Activated naive CD8-positive, alpha-beta T cell (primary cell): Measurements from ENCODE around the gene MLLT3.

Experiments used
- H3K27ac Mint-ChIP-seq: one replicate; pipeline ENCODE4 v1.8.0; 2021; ENCODE audit warnings: mixed read lengths
- H3K27me3 Mint-ChIP-seq: one replicate; pipeline ENCODE4 v1.8.0; 2021; ENCODE audit warnings: mixed read lengths
- H3K36me3 Mint-ChIP-seq: one replicate; pipeline ENCODE4 v1.8.0; 2021; ENCODE audit warnings: mixed read lengths
- H3K4me1 Mint-ChIP-seq: one replicate; pipeline ENCODE4 v1.8.0; 2021; ENCODE audit warnings: low read depth, mixed read lengths
- H3K4me3 Mint-ChIP-seq: one replicate; pipeline ENCODE4 v1.8.0; 2021; ENCODE audit warnings: mild to moderate bottlenecking, mixed read lengths
- H3K9me3 Mint-ChIP-seq: one replicate; pipeline ENCODE4 v1.8.0; 2021; ENCODE audit warnings: low read depth, mixed read lengths

The MLLT3 gene

GRCh38 chr9:20488691-20489090 is 133.6 kb downstream of the MLLT3 start:
- no peak overlapping the region for H3K27ac Mint-ChIP-seq
- no peak overlapping the region for H3K4me3 Mint-ChIP-seq
- peaks cover 69% of the 10 kb centered on the region for H3K4me1 Mint-ChIP-seq
- no peaks in the 10 kb centered on the region for H3K36me3 Mint-ChIP-seq
- no peaks in the 10 kb centered on the region for H3K9me3 Mint-ChIP-seq
- no peaks in the 10 kb centered on the region for H3K27me3 Mint-ChIP-seq

- Mint-ChIP-seq H3K36me3 (no peaks in the 10 kb centered on the region), H3K4me1 (peaks cover 59% of the 10 kb centered on the region), H3K9me3 (no peaks in the 10 kb centered on the region), H3K4me3 (no peak overlapping the region), H3K27ac (no peak overlapping the region), H3K27me3 (no peaks in the 10 kb centered on the region)
Observed at GRCh38 chr9:20486552-20486951, 135.7 kb downstream of the MLLT3 start.

- no peak overlapping the region for H3K27ac Mint-ChIP-seq
- H3K4me3 Mint-ChIP-seq, result no peak overlapping the region
Observed at GRCh38 chr9:20481437-20481836, 140.9 kb downstream of the MLLT3 start.

GRCh38 chr9:20480249-20480648 is 142.1 kb downstream of the MLLT3 start:
- no peaks in the 10 kb centered on the region for H3K27me3 Mint-ChIP-seq
- H3K4me3 Mint-ChIP-seq, result no peak overlapping the region
- H3K36me3 Mint-ChIP-seq, result no peaks in the 10 kb centered on the region
- no peak overlapping the region for H3K27ac Mint-ChIP-seq
- H3K9me3 Mint-ChIP-seq, result no peaks in the 10 kb centered on the region
- peaks cover 58% of the 10 kb centered on the region for H3K4me1 Mint-ChIP-seq

More at GRCh38 chr9:20481437-20481836, 140.9 kb downstream of the MLLT3 start:
- Mint-ChIP-seq H3K9me3 (no peaks in the 10 kb centered on the region), H3K36me3 (no peaks in the 10 kb centered on the region), H3K4me1 (peaks cover 55% of the 10 kb centered on the region), H3K27me3 (no peaks in the 10 kb centered on the region)

GRCh38 chr9:20479419-20480155 is 142.7 kb downstream of the MLLT3 start:
- Mint-ChIP-seq H3K4me1 (peaks cover 59% of the 10 kb centered on the region), H3K9me3 (no peaks in the 10 kb centered on the region), H3K27me3 (no peaks in the 10 kb centered on the region)

GRCh38 chr9:20478786-20479185 is 143.5 kb downstream of the MLLT3 start:
- H3K4me3 Mint-ChIP-seq, result no peak overlapping the region
- H3K27ac Mint-ChIP-seq, result peak overlapping the region; percentile 11
- H3K27me3 Mint-ChIP-seq, result no peaks in the 10 kb centered on the region
- no peaks in the 10 kb centered on the region for H3K9me3 Mint-ChIP-seq
- H3K36me3 Mint-ChIP-seq, result no peaks in the 10 kb centered on the region
- peaks cover 64% of the 10 kb centered on the region for H3K4me1 Mint-ChIP-seq

More at GRCh38 chr9:20479419-20480155, 142.7 kb downstream of the MLLT3 start:
- H3K4me3 Mint-ChIP-seq, result no peak overlapping the region
- no peaks in the 10 kb centered on the region for H3K36me3 Mint-ChIP-seq
- no peak overlapping the region for H3K27ac Mint-ChIP-seq

GRCh38 chr9:20477940-20478620 is 144.2 kb downstream of the MLLT3 start:
- peak overlapping the region; percentile 64 for H3K27ac Mint-ChIP-seq
- peaks cover 69% of the 10 kb centered on the region for H3K4me1 Mint-ChIP-seq
- no peaks in the 10 kb centered on the region for H3K27me3 Mint-ChIP-seq
- H3K36me3 Mint-ChIP-seq, result no peaks in the 10 kb centered on the region
- no peak overlapping the region for H3K4me3 Mint-ChIP-seq
- no peaks in the 10 kb centered on the region for H3K9me3 Mint-ChIP-seq

GRCh38 chr9:20476912-20477521 is 145.3 kb downstream of the MLLT3 start:
- peaks cover 74% of the 10 kb centered on the region for H3K4me1 Mint-ChIP-seq
- H3K9me3 Mint-ChIP-seq, result no peaks in the 10 kb centered on the region
- H3K27me3 Mint-ChIP-seq, result no peaks in the 10 kb centered on the region
- H3K36me3 Mint-ChIP-seq, result no peaks in the 10 kb centered on the region
- no peak overlapping the region for H3K4me3 Mint-ChIP-seq
- no peak overlapping the region for H3K27ac Mint-ChIP-seq

GRCh38 chr9:20474496-20474895 is 147.8 kb downstream of the MLLT3 start:
- peaks cover 8% of the 10 kb centered on the region for H3K9me3 Mint-ChIP-seq
- H3K4me1 Mint-ChIP-seq, result peaks cover 65% of the 10 kb centered on the region
- peaks cover 7% of the 10 kb centered on the region for H3K36me3 Mint-ChIP-seq
- H3K27me3 Mint-ChIP-seq, result no peaks in the 10 kb centered on the region
- no peak overlapping the region for H3K4me3 Mint-ChIP-seq
- H3K27ac Mint-ChIP-seq, result no peak overlapping the region

GRCh38 chr9:20473515-20474013 is 148.7 kb downstream of the MLLT3 start:
- Mint-ChIP-seq H3K4me1 (peaks cover 57% of the 10 kb centered on the region), H3K27ac (no peak overlapping the region), H3K27me3 (no peaks in the 10 kb centered on the region), H3K36me3 (peaks cover 11% of the 10 kb centered on the region), H3K9me3 (peaks cover 11% of the 10 kb centered on the region), H3K4me3 (no peak overlapping the region)

- no peak overlapping the region for H3K27ac Mint-ChIP-seq
- no peaks in the 10 kb centered on the region for H3K27me3 Mint-ChIP-seq
- H3K4me1 Mint-ChIP-seq, result peaks cover 50% of the 10 kb centered on the region
- H3K4me3 Mint-ChIP-seq, result no peak overlapping the region
- peaks cover 11% of the 10 kb centered on the region for H3K36me3 Mint-ChIP-seq
- H3K9me3 Mint-ChIP-seq, result peaks cover 11% of the 10 kb centered on the region
Observed at GRCh38 chr9:20472342-20473045, 149.8 kb downstream of the MLLT3 start.

GRCh38 chr9:20466328-20467008 is 155.8 kb downstream of the MLLT3 start:
- H3K27me3 Mint-ChIP-seq, result no peaks in the 10 kb centered on the region
- H3K4me1 Mint-ChIP-seq, result peaks cover 46% of the 10 kb centered on the region
- H3K4me3 Mint-ChIP-seq, result no peak overlapping the region
- H3K36me3 Mint-ChIP-seq, result peaks cover 11% of the 10 kb centered on the region
- no peak overlapping the region for H3K27ac Mint-ChIP-seq
- H3K9me3 Mint-ChIP-seq, result peaks cover 11% of the 10 kb centered on the region

GRCh38 chr9:20464242-20464641 is 158.1 kb downstream of the MLLT3 start:
- Mint-ChIP-seq H3K27me3 (no peaks in the 10 kb centered on the region), H3K36me3 (peaks cover under 1% of the 10 kb centered on the region), H3K4me1 (peaks cover 63% of the 10 kb centered on the region), H3K9me3 (peaks cover under 1% of the 10 kb centered on the region), H3K27ac (no peak overlapping the region), H3K4me3 (no peak overlapping the region)

GRCh38 chr9:20463823-20464222 is 158.5 kb downstream of the MLLT3 start:
- Mint-ChIP-seq H3K27me3 (no peaks in the 10 kb centered on the region), H3K27ac (no peak overlapping the region), H3K4me1 (peaks cover 68% of the 10 kb centered on the region), H3K9me3 (no peaks in the 10 kb centered on the region), H3K36me3 (no peaks in the 10 kb centered on the region), H3K4me3 (no peak overlapping the region)
